Measurements from ENCODE around the gene PTPRN2. TPM values are rescaled to one million over a fixed set of nuclear protein-coding genes. Genes with fewer than 3 reads are reported as not detected.

Gene PTPRN2
- total and polyA plus RNA-seq, 2 donors (not counting 3 experiments of a cell fraction or from before 2014, with no cell fraction given), result 0.62 to 0.88 TPM

GRCh38 chr7:158317238-158318205, 270.1 kb downstream of the PTPRN2 start:
- Histone ChIP-seq H3K79me2 (ENCODE audit: control insufficient read depth, insufficient read depth, low read length) (no peaks in the 10 kb centered on the region), H4K20me1 (replicated peaks; ENCODE audit: control insufficient read depth, extremely low read depth, insufficient read depth, low read length) (no peaks in the 10 kb centered on the region), H3K9me1 (replicated peaks; ENCODE audit: control insufficient read depth, extremely low read depth, insufficient read depth, low read length) (no peaks in the 10 kb centered on the region), H2AFZ (ENCODE audit: low read depth, low read length) (no peak overlapping the region), H3K4me3 (replicated peaks in 1 of 3; ENCODE audit: insufficient read depth in 1 of 3, low read depth in 1 of 3, low read length in 3 of 3) (no peak overlapping the region), H3K4me2 (ENCODE audit: insufficient read depth, low read length) (no peak overlapping the region), H3K27me3 (ENCODE audit: control insufficient read depth in 2 of 2, insufficient read depth in 2 of 2, low read length in 2 of 2) (no peaks in the 10 kb centered on the region), H3K9me3 (replicated peaks; ENCODE audit: control insufficient read depth, insufficient read depth, low read length) (peaks cover 10% of the 10 kb centered on the region), H3K4me1 (ENCODE audit: control insufficient read depth, extremely low read depth, insufficient read depth, low read length) (no peaks in the 10 kb centered on the region), H3K27ac (ENCODE audit: insufficient read depth, low read depth, low read length) (no peak overlapping the region), H3K9ac (replicated peaks; ENCODE audit: extremely low read depth, insufficient read depth, low read length) (no peak overlapping the region), H3K36me3 (ENCODE audit: control insufficient read depth in 2 of 2, extremely low read depth in 1 of 2, insufficient read depth in 2 of 2, low read length in 2 of 2) (no peaks in the 10 kb centered on the region)
- TF ChIP-seq CTCF (IDR thresholded peaks at IDR 0.05; ENCODE audit: extremely low read depth in 1 of 2, insufficient read depth in 1 of 2, low read depth in 1 of 2, low read length in 2 of 2) (no peak), POLR2A (IDR thresholded peaks at IDR 0.05; ENCODE audit: low read depth, low read length) (no peak)
- intact Hi-C loops (cut with micrococcal nuclease) (no loop called here), dilution Hi-C loops (cut with MboI; ENCODE audit: extremely low pct_ligation_motif_present, low sequenced_read_pairs) (no loop called here)
- FAIRE-seq, result no peak
- BruUV-seq (replicated peaks), result no TSS peak
- CTCF ChIA-PET, result no interaction called here
- POLR2A ChIA-PET, result no interaction called here
- no peak for DNase-seq (ENCODE audit: low read depth, low spot score)

GRCh38 chr7:158316466-158317031, 271.1 kb downstream of the PTPRN2 start:
- Histone ChIP-seq H3K9me3 (replicated peaks; ENCODE audit: control insufficient read depth, insufficient read depth, low read length) (peaks cover 5% of the 10 kb centered on the region), H3K4me1 (ENCODE audit: control insufficient read depth, extremely low read depth, insufficient read depth, low read length) (no peaks in the 10 kb centered on the region), H2AFZ (ENCODE audit: low read depth, low read length) (no peak overlapping the region), H4K20me1 (replicated peaks; ENCODE audit: control insufficient read depth, extremely low read depth, insufficient read depth, low read length) (no peaks in the 10 kb centered on the region), H3K27me3 (ENCODE audit: control insufficient read depth in 2 of 2, insufficient read depth in 2 of 2, low read length in 2 of 2) (no peaks in the 10 kb centered on the region), H3K9ac (replicated peaks; ENCODE audit: extremely low read depth, insufficient read depth, low read length) (no peak overlapping the region), H3K9me1 (replicated peaks; ENCODE audit: control insufficient read depth, extremely low read depth, insufficient read depth, low read length) (no peaks in the 10 kb centered on the region), H3K4me3 (replicated peaks in 1 of 3; ENCODE audit: insufficient read depth in 1 of 3, low read depth in 1 of 3, low read length in 3 of 3) (no peak overlapping the region), H3K4me2 (ENCODE audit: insufficient read depth, low read length) (no peak overlapping the region), H3K79me2 (ENCODE audit: control insufficient read depth, insufficient read depth, low read length) (no peaks in the 10 kb centered on the region), H3K36me3 (ENCODE audit: control insufficient read depth in 2 of 2, extremely low read depth in 1 of 2, insufficient read depth in 2 of 2, low read length in 2 of 2) (no peaks in the 10 kb centered on the region), H3K27ac (ENCODE audit: insufficient read depth, low read depth, low read length) (no peak overlapping the region)
- FAIRE-seq (no peak), DNase-seq (ENCODE audit: low read depth, low spot score) (no peak)
- TF ChIP-seq POLR2AphosphoS5 (IDR thresholded peaks at IDR 0.05; ENCODE audit: insufficient read depth, low read depth, low read length) (no peak), MAX (IDR thresholded peaks at IDR 0.05; ENCODE audit: insufficient read depth, insufficient read length) (no peak), CTCF (IDR thresholded peaks at IDR 0.05; ENCODE audit: extremely low read depth in 1 of 2, insufficient read depth in 1 of 2, low read depth in 1 of 2, low read length in 2 of 2) (no peak), POLR2A (IDR thresholded peaks at IDR 0.05; ENCODE audit: low read depth, low read length) (no peak), EZH2 (IDR thresholded peaks at IDR 0.05; ENCODE audit: borderline replicate concordance, low read depth, low read length, severe bottlenecking) (no peak), JUN (IDR thresholded peaks at IDR 0.05; ENCODE audit: borderline replicate concordance, insufficient read depth, insufficient read length, low read depth) (no peak), FOS (IDR thresholded peaks at IDR 0.05; ENCODE audit: borderline replicate concordance, insufficient read depth, low read length) (no peak), MYC (IDR thresholded peaks at IDR 0.05; ENCODE audit: low read depth, low read length) (no peak), GATA2 (IDR thresholded peaks at IDR 0.05; ENCODE audit: insufficient read depth, insufficient read length, low read depth, low read length) (no peak)
- no TSS peak for BruUV-seq (replicated peaks)
- intact Hi-C loops (cut with micrococcal nuclease) (no loop called here), dilution Hi-C loops (cut with MboI; ENCODE audit: extremely low pct_ligation_motif_present, low sequenced_read_pairs) (no loop called here)
- ChIA-PET CTCF (no interaction called here), POLR2A (no interaction called here)

Measured in endothelial cell of umbilical vein (primary cell).